HEK293 (cell line): ENCODE measurements around the gene PIPOX.

ENCODE experiments used
- CTCF ChIA-PET: fragments of 350-600 bp; formaldehyde crosslinking; extraction: SDS; loops from one replicate; lab custom pipeline; 2021; ENCODE audit warnings: antibody characterized with exemption; lab: Yijun Ruan, JAX
- POLR2A ChIA-PET: fragments of 300-600 bp; formaldehyde crosslinking; extraction: SDS; loops from one replicate; lab custom pipeline; 2020; ENCODE audit warnings: antibody characterized with exemption, inconsistent platforms; lab: Yijun Ruan, JAX
- H3K27ac ChIP-seq: fragments of 200-500 bp; sonication (Bioruptor generic); 2 replicates; pipeline ENCODE4 v1.5.1; 2014; ENCODE audit warnings: low read depth, low read length, control low read depth, inconsistent platforms; ENCODE audit errors: extremely low read depth
- H3K36me3 ChIP-seq, 2 experiments: fragments of 200-500 bp in 1 of 2; sonication (Bioruptor generic) in 1 of 2; 1 replicate in 1 of 2; 2 replicates in 1 of 2; pipeline ENCODE4 v1.5.1; 2014 to 2017; ENCODE audit warnings: inconsistent platforms in 2 of 2, low read length in 2 of 2; ENCODE audit not compliant: control insufficient read depth in 2 of 2, insufficient read depth in 1 of 2
- H3K4me1 ChIP-seq: fragments of 200-500 bp; sonication (Bioruptor generic); 2 replicates; pipeline ENCODE4 v1.5.1; 2014; ENCODE audit warnings: mild to moderate bottlenecking, low read length, inconsistent platforms; ENCODE audit not compliant: control insufficient read depth, insufficient read depth
- H3K4me3 ChIP-seq: 2 replicates; pipeline ENCODE4 v1.5.1; 2011; ENCODE audit warnings: low read depth, mild to moderate bottlenecking, control low read depth, low read length, moderate library complexity
- H3K9me3 ChIP-seq: fragments of 200-500 bp; sonication (Bioruptor generic); 2 replicates; pipeline ENCODE4 v1.5.1; 2014; ENCODE audit warnings: low read depth, low read length, inconsistent platforms; ENCODE audit not compliant: control insufficient read depth, insufficient read depth
- ATF2 ChIP-seq: fragments of 450-650 bp; formaldehyde crosslinking; IDR thresholded peaks from 2 replicates; pipeline ENCODE4 v1.5.1; 2016; ENCODE audit warnings: missing biosample characterization, missing genetic modification characterization, low read depth
- BCL6B ChIP-seq: fragments of 450-650 bp; formaldehyde crosslinking; IDR thresholded peaks from 2 replicates; pipeline ENCODE4 v1.5.1; 2017; ENCODE audit warnings: missing biosample characterization, missing genetic modification characterization
- GLIS1 ChIP-seq: fragments of 450-650 bp; formaldehyde crosslinking; IDR thresholded peaks from 2 replicates; pipeline ENCODE4 v1.5.1; 2016; ENCODE audit warnings: missing biosample characterization, missing genetic modification characterization
- HOXC10 ChIP-seq: sonication (generic); formaldehyde crosslinking; IDR thresholded peaks from 2 replicates; pipeline ENCODE4 v1.8.1; 2023; ENCODE audit warnings: mild to moderate bottlenecking, missing genetic modification reagents
- ZFP69B ChIP-seq: fragments of 450-650 bp; formaldehyde crosslinking; IDR thresholded peaks from 2 replicates; pipeline ENCODE4 v1.5.1; 2016; ENCODE audit warnings: missing biosample characterization, missing genetic modification characterization
- ZNF341 ChIP-seq: fragments of 450-650 bp; formaldehyde crosslinking; IDR thresholded peaks from 2 replicates; pipeline ENCODE4; 2016; ENCODE audit warnings: low read depth, missing biosample characterization, missing genetic modification characterization
- ZNF366 ChIP-seq: fragments of 450-650 bp; formaldehyde crosslinking; conservative IDR thresholded peaks from 2 replicates; pipeline ENCODE4 v1.5.1; 2016; ENCODE audit warnings: missing biosample characterization, missing genetic modification characterization
- ZNF398 ChIP-seq: fragments of 450-650 bp; formaldehyde crosslinking; IDR thresholded peaks from 2 replicates; pipeline ENCODE4 v1.5.1; 2017; ENCODE audit warnings: missing biosample characterization, missing genetic modification characterization
- ZNF558 ChIP-seq: fragments of 450-650 bp; formaldehyde crosslinking; IDR thresholded peaks from 2 replicates; pipeline ENCODE4 v1.5.1; 2016; ENCODE audit warnings: missing biosample characterization, missing genetic modification characterization
- ZNF768 ChIP-seq: fragments of 450-650 bp; formaldehyde crosslinking; IDR thresholded peaks from 2 replicates; pipeline ENCODE4 v1.5.1; 2018; ENCODE audit warnings: missing biosample characterization, mild to moderate bottlenecking, missing genetic modification characterization
- ZXDB ChIP-seq: fragments of 450-650 bp; formaldehyde crosslinking; IDR thresholded peaks from 2 replicates; pipeline ENCODE4 v1.5.1; 2016; ENCODE audit warnings: missing biosample characterization, missing genetic modification characterization
- TF ChIP-seq, protein P1 (sequence below): fragments of 450-650 bp; formaldehyde crosslinking; IDR thresholded peaks from 2 replicates; pipeline ENCODE4 v1.5.1; 2016; ENCODE audit warnings: missing biosample characterization, missing genetic modification characterization, borderline replicate concordance
- TF ChIP-seq, protein P2 (sequence below): fragments of 450-650 bp; formaldehyde crosslinking; IDR thresholded peaks from 2 replicates; pipeline ENCODE4 v1.5.1; 2016; ENCODE audit warnings: missing biosample characterization, missing genetic modification characterization

Gene PIPOX

DNA sequence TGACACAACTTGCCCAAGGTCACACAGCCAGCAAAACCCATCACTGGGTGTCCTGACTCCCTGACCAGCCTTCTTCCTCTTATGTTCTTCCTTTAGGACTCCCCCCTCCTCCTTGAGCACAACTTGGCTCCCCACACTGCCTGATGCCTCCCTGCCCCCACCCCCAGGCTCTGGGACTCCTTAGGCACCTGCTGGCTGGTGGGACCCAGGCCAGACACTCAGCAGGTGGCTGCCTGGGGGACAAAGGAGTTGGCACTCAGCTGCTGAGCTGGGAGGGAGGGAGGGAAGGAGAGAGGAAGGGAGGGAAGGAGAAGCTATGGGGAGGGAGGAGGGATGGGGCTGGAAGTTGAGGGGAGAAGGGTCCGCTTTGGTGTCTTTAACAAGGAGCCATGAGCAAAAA is 45.1 kb upstream of the PIPOX start (continued):
- TF ChIP-seq ZNF398 (tag by site-specific recombination) (peak; percentile 62), ZNF341 (peak; percentile 73), GLIS1 (tag by site-specific recombination) (peak; percentile 86)
- TF ChIP-seq, protein P1, sequence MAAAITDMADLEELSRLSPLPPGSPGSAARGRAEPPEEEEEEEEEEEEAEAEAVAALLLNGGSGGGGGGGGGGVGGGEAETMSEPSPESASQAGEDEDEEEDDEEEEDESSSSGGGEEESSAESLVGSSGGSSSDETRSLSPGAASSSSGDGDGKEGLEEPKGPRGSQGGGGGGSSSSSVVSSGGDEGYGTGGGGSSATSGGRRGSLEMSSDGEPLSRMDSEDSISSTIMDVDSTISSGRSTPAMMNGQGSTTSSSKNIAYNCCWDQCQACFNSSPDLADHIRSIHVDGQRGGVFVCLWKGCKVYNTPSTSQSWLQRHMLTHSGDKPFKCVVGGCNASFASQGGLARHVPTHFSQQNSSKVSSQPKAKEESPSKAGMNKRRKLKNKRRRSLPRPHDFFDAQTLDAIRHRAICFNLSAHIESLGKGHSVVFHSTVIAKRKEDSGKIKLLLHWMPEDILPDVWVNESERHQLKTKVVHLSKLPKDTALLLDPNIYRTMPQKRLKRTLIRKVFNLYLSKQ (tag by site-specific recombination): no peak

DNA sequence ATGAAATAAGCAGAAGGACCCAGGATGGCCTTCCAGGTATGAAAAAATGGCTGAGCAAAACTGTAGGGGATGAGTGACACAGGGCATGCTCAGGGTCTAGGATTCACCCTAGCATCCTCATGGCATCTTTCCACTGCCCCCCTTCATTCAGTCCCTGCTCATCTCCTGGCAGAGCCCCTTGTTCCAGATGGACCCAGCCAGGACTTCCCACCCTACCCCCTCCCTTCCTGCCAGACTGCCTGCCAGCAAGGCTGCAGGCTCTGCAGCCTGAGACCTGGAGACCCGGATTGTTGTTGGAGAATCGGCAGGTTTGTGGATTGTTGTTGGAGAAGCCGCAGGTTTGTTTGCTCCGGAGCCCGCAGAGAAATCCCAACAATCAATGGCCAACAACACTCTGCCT is 43.7 kb upstream of the PIPOX start:
- POLR2A ChIA-PET: no interaction called here
- no peaks in the 10 kb centered on the region for H3K9me3 ChIP-seq
- CTCF ChIA-PET: interaction anchor here (0.5 to 0.7 kb wide), 4 partner anchors 25 to 175 kb away, joined by 3 to 4 read pairs (median 4); no protein-coding TSS in a partner anchor
- H3K36me3 ChIP-seq: no peaks in the 10 kb centered on the region
- no peak overlapping the region for H3K27ac ChIP-seq
- no peaks in the 10 kb centered on the region for H3K4me1 ChIP-seq
- H3K4me3 ChIP-seq: no peak overlapping the region
- TF ChIP-seq ZNF366 (tag by site-specific recombination): 0 out of 2 replicates have a peak, but pooled peaks have one; percentile 16
- no peak for TF ChIP-seq ZNF558
- no peak for TF ChIP-seq ZFP69B (tag by site-specific recombination)
- TF ChIP-seq ZXDB (tag by site-specific recombination): no peak

DNA sequence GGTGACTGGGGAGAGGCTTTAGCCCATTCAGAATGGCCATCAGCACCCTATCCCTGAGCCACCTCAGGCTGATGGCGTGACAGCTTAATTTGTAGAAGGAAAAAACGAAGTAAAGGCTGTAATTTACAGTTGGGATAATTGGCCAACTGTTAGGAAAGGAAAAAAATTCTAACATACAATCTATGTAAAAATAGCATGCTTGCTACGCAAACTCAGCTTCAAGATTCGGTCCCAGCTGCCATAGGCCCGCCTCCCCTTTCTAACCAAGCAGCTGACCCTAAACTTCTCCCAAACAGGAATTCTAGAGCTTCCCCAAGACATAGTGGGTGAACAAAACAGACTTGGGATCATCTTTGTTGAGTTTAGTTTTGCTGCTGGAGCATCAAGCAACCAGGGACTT is 42.0 kb upstream of the PIPOX start:
- POLR2A ChIA-PET: no interaction called here
- CTCF ChIA-PET: interaction anchor here (0.8 to 4.4 kb wide), 4 partner anchors 9 to 116 kb away, joined by 3 to 18 read pairs (median 4); no protein-coding TSS in a partner anchor
- 0 out of 2 replicates have a peak, but pooled peaks cover 2% of the 10 kb centered on the region for H3K4me1 ChIP-seq
- TF ChIP-seq BCL6B (no peak), ATF2 (tag by site-specific recombination) (no peak), ZNF768 (tag by site-specific recombination) (no peak), HOXC10 (CRISPR knock-in tag) (no peak)
- TF ChIP-seq, protein P2, sequence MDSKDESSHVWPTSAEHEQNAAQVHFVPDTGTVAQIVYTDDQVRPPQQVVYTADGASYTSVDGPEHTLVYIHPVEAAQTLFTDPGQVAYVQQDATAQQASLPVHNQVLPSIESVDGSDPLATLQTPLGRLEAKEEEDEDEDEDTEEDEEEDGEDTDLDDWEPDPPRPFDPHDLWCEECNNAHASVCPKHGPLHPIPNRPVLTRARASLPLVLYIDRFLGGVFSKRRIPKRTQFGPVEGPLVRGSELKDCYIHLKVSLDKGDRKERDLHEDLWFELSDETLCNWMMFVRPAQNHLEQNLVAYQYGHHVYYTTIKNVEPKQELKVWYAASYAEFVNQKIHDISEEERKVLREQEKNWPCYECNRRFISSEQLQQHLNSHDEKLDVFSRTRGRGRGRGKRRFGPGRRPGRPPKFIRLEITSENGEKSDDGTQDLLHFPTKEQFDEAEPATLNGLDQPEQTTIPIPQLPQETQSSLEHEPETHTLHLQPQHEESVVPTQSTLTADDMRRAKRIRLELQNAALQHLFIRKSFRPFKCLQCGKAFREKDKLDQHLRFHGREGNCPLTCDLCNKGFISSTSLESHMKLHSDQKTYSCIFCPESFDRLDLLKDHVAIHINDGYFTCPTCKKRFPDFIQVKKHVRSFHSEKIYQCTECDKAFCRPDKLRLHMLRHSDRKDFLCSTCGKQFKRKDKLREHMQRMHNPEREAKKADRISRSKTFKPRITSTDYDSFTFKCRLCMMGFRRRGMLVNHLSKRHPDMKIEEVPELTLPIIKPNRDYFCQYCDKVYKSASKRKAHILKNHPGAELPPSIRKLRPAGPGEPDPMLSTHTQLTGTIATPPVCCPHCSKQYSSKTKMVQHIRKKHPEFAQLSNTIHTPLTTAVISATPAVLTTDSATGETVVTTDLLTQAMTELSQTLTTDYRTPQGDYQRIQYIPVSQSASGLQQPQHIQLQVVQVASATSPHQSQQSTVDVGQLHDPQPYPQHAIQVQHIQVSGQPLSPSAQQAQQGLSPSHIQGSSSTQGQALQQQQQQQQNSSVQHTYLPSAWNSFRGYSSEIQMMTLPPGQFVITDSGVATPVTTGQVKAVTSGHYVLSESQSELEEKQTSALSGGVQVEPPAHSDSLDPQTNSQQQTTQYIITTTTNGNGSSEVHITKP (tag by site-specific recombination): no peak
- TF ChIP-seq, all 188 proteins: peak for 0
- H3K9me3 ChIP-seq: no peaks in the 10 kb centered on the region
- no peak overlapping the region for H3K27ac ChIP-seq
- H3K4me3 ChIP-seq: no peak overlapping the region
- no peaks in the 10 kb centered on the region for H3K36me3 ChIP-seq
